Fibroblast of mammary gland (primary cell): ENCODE data around the gene LYPD6.

ENCODE experiments used
- DNase-seq: peaks from one replicate; pipeline ENCODE4 v3.0.0-alpha.2; 2010; ENCODE audit warnings: low read depth
- H3K4me3 ChIP-seq: 2 replicates; pipeline ENCODE4 v1.5.1; 2011; ENCODE audit warnings: low read depth, mild to moderate bottlenecking, low read length, moderate library complexity; ENCODE audit not compliant: control insufficient read depth
- CTCF ChIP-seq: conservative IDR thresholded peaks from 2 replicates; pipeline ENCODE4 v1.5.1; 2011; ENCODE audit warnings: low read depth, low read length, inconsistent platforms; ENCODE audit not compliant: control insufficient read depth, insufficient read depth

LYPD6 gene

GRCh38 chr2:149342509-149342908 lies 12.1 kb downstream of the LYPD6 start:
- no peak for TF ChIP-seq CTCF
- H3K4me3 ChIP-seq = no peak overlapping the region
- DNase-seq = no peak

- no peak overlapping the region for H3K4me3 ChIP-seq
- DNase-seq = no peak
- TF ChIP-seq CTCF = no peak
Measured at GRCh38 chr2:149344105-149344504, 13.7 kb downstream of the LYPD6 start.

- TF ChIP-seq CTCF = no peak
- no peak overlapping the region for H3K4me3 ChIP-seq
- no peak for DNase-seq
Measured at GRCh38 chr2:149346272-149346671, 15.9 kb downstream of the LYPD6 start.

- H3K4me3 ChIP-seq = no peak overlapping the region
- DNase-seq = no peak
- no peak for TF ChIP-seq CTCF
Measured at GRCh38 chr2:149348291-149348690, 17.9 kb downstream of the LYPD6 start.

- no peak for TF ChIP-seq CTCF
- no peak for DNase-seq
- H3K4me3 ChIP-seq = no peak overlapping the region
Measured at GRCh38 chr2:149353421-149353820, 23.0 kb downstream of the LYPD6 start.

- DNase-seq = no peak
- H3K4me3 ChIP-seq = no peak overlapping the region
- no peak for TF ChIP-seq CTCF
Measured at GRCh38 chr2:149355716-149356422, 25.5 kb downstream of the LYPD6 start.

- no peak for DNase-seq
- no peak overlapping the region for H3K4me3 ChIP-seq
- TF ChIP-seq CTCF = no peak
Measured at GRCh38 chr2:149357058-149357457, 26.7 kb downstream of the LYPD6 start.
